Measurements from ENCODE around the gene USP6.

DNA sequence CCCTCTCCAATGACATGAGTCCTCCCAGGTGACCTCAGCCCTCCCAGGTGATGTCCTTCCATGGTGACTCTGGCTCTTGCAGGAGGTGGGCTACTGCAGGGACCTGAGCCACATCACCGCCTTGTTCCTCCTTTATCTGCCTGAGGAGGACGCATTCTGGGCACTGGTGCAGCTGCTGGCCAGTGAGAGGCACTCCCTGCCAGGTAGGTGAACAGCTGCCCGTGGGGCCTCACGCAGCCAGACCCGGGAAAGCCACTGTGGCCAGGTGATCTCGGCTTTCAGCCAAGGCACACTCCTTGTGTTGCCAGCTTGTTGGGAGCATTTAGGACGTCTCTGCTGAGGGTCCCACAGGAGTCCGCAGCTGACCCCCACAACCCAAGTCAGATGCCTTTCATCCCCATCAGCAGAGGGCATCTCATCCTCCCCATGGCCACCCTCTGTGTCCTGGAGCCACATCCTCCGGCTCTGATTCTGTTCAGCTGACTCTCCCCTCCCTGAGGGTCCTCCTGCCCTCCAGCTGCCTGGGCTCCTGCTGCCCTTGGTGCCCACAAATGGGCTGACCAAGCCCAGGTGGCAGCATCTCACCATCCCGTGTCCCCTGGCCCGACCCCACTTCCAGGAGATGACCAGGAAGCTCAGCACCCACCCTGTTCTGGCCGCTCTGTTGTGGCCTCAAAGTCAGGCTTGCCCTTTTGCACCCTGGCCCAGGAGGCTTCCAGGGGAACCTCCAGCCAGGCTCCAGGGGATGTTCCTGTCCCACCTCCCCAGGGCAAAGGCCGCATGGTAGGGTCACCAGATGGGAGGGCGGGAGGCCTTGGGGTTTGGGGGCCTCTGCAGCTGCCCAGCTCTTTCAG is 20.1 kb downstream of the USP6 start:
- TF ChIP-seq, protein P1, sequence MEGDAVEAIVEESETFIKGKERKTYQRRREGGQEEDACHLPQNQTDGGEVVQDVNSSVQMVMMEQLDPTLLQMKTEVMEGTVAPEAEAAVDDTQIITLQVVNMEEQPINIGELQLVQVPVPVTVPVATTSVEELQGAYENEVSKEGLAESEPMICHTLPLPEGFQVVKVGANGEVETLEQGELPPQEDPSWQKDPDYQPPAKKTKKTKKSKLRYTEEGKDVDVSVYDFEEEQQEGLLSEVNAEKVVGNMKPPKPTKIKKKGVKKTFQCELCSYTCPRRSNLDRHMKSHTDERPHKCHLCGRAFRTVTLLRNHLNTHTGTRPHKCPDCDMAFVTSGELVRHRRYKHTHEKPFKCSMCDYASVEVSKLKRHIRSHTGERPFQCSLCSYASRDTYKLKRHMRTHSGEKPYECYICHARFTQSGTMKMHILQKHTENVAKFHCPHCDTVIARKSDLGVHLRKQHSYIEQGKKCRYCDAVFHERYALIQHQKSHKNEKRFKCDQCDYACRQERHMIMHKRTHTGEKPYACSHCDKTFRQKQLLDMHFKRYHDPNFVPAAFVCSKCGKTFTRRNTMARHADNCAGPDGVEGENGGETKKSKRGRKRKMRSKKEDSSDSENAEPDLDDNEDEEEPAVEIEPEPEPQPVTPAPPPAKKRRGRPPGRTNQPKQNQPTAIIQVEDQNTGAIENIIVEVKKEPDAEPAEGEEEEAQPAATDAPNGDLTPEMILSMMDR (IDR thresholded peaks at IDR 0.05) = no peak
- TF ChIP-seq POLR2A (IDR thresholded peaks at IDR 0.05) = no peak
